ENCODE results near the gene FAM240B.

FAM240B gene
- 0 reads per million in 3 donors for total RNA-seq

- DNase-seq: no peak
- Histone ChIP-seq H3K27me3 (replicated peaks; ENCODE audit: control insufficient read depth, insufficient read depth, low read length, poor library complexity, severe bottlenecking) (no peaks in the 10 kb centered on the region), H3K9me3 (ENCODE audit: control insufficient read depth, low read length) (no peaks in the 10 kb centered on the region), H3K4me3 (ENCODE audit: insufficient read depth, low read depth, low read length, poor library complexity, severe bottlenecking) (no peak within 1 kb of the TSS), H3K36me3 (ENCODE audit: control insufficient read depth, insufficient read depth, low read length) (no peaks in the 10 kb centered on the region), H3K4me1 (ENCODE audit: control insufficient read depth, insufficient read depth, low read length, poor library complexity, severe bottlenecking) (no peaks in the 10 kb centered on the region), H3K27ac (ENCODE audit: insufficient read depth, low read length, poor library complexity, severe bottlenecking) (no peak within 1 kb of the TSS)
Observed at GRCh38 chr9:38720083-38720745, at the start of gene FAM240B. Gene FAM240B, minus strand, starts transcription at chr9:38720133. Its CDS starts 16,134 bp downstream, at chr9:38703999.

GRCh38 chr9:38768351-38768761, 48.4 kb upstream of the FAM240B start:
- no peak for DNase-seq
- H3K4me3 ChIP-seq (ENCODE audit: insufficient read depth, low read depth, low read length, poor library complexity, severe bottlenecking): no peak overlapping the region
- no peaks in the 10 kb centered on the region for H3K27me3 ChIP-seq (replicated peaks; ENCODE audit: control insufficient read depth, insufficient read depth, low read length, poor library complexity, severe bottlenecking)
- no peaks in the 10 kb centered on the region for H3K36me3 ChIP-seq (ENCODE audit: control insufficient read depth, insufficient read depth, low read length)
- no peaks in the 10 kb centered on the region for H3K9me3 ChIP-seq (ENCODE audit: control insufficient read depth, low read length)
- no peak overlapping the region for H3K27ac ChIP-seq (ENCODE audit: insufficient read depth, low read length, poor library complexity, severe bottlenecking)
- no peaks in the 10 kb centered on the region for H3K4me1 ChIP-seq (ENCODE audit: control insufficient read depth, insufficient read depth, low read length, poor library complexity, severe bottlenecking)

- Histone ChIP-seq H3K27me3 (replicated peaks; ENCODE audit: control insufficient read depth, insufficient read depth, low read length, poor library complexity, severe bottlenecking) (no peaks in the 10 kb centered on the region), H3K4me1 (ENCODE audit: control insufficient read depth, insufficient read depth, low read length, poor library complexity, severe bottlenecking) (no peaks in the 10 kb centered on the region), H3K9me3 (ENCODE audit: control insufficient read depth, low read length) (no peaks in the 10 kb centered on the region), H3K4me3 (ENCODE audit: insufficient read depth, low read depth, low read length, poor library complexity, severe bottlenecking) (no peak overlapping the region), H3K36me3 (ENCODE audit: control insufficient read depth, insufficient read depth, low read length) (no peaks in the 10 kb centered on the region), H3K27ac (ENCODE audit: insufficient read depth, low read length, poor library complexity, severe bottlenecking) (no peak overlapping the region)
- no peak for DNase-seq
Observed at GRCh38 chr9:38765101-38765500, 45.2 kb upstream of the FAM240B start.

- no peaks in the 10 kb centered on the region for H3K36me3 ChIP-seq (ENCODE audit: control insufficient read depth, insufficient read depth, low read length)
- H3K4me3 ChIP-seq (ENCODE audit: insufficient read depth, low read depth, low read length, poor library complexity, severe bottlenecking): no peak overlapping the region
- H3K27me3 ChIP-seq (replicated peaks; ENCODE audit: control insufficient read depth, insufficient read depth, low read length, poor library complexity, severe bottlenecking): no peaks in the 10 kb centered on the region
- DNase-seq: no peak
- no peak overlapping the region for H3K27ac ChIP-seq (ENCODE audit: insufficient read depth, low read length, poor library complexity, severe bottlenecking)
- no peaks in the 10 kb centered on the region for H3K9me3 ChIP-seq (ENCODE audit: control insufficient read depth, low read length)
- H3K4me1 ChIP-seq (ENCODE audit: control insufficient read depth, insufficient read depth, low read length, poor library complexity, severe bottlenecking): no peaks in the 10 kb centered on the region
Observed at GRCh38 chr9:38761999-38762398, 42.1 kb upstream of the FAM240B start.

GRCh38 chr9:38761339-38761738, 41.4 kb upstream of the FAM240B start:
- DNase-seq: no peak
- H3K27ac ChIP-seq (ENCODE audit: insufficient read depth, low read length, poor library complexity, severe bottlenecking): no peak overlapping the region
- no peak overlapping the region for H3K4me3 ChIP-seq (ENCODE audit: insufficient read depth, low read depth, low read length, poor library complexity, severe bottlenecking)
- H3K27me3 ChIP-seq (replicated peaks; ENCODE audit: control insufficient read depth, insufficient read depth, low read length, poor library complexity, severe bottlenecking): no peaks in the 10 kb centered on the region
- H3K36me3 ChIP-seq (ENCODE audit: control insufficient read depth, insufficient read depth, low read length): no peaks in the 10 kb centered on the region
- no peaks in the 10 kb centered on the region for H3K4me1 ChIP-seq (ENCODE audit: control insufficient read depth, insufficient read depth, low read length, poor library complexity, severe bottlenecking)
- H3K9me3 ChIP-seq (ENCODE audit: control insufficient read depth, low read length): no peaks in the 10 kb centered on the region

GRCh38 chr9:38756702-38757101, 36.8 kb upstream of the FAM240B start:
- Histone ChIP-seq H3K9me3 (ENCODE audit: control insufficient read depth, low read length) (no peaks in the 10 kb centered on the region), H3K36me3 (ENCODE audit: control insufficient read depth, insufficient read depth, low read length) (no peaks in the 10 kb centered on the region), H3K27me3 (replicated peaks; ENCODE audit: control insufficient read depth, insufficient read depth, low read length, poor library complexity, severe bottlenecking) (no peaks in the 10 kb centered on the region), H3K4me1 (ENCODE audit: control insufficient read depth, insufficient read depth, low read length, poor library complexity, severe bottlenecking) (no peaks in the 10 kb centered on the region), H3K4me3 (ENCODE audit: insufficient read depth, low read depth, low read length, poor library complexity, severe bottlenecking) (no peak overlapping the region), H3K27ac (ENCODE audit: insufficient read depth, low read length, poor library complexity, severe bottlenecking) (no peak overlapping the region)
- DNase-seq: no peak

GRCh38 chr9:38747941-38748340, 28.0 kb upstream of the FAM240B start:
- H3K36me3 ChIP-seq (ENCODE audit: control insufficient read depth, insufficient read depth, low read length): no peaks in the 10 kb centered on the region
- no peak for DNase-seq
- H3K4me3 ChIP-seq (ENCODE audit: insufficient read depth, low read depth, low read length, poor library complexity, severe bottlenecking): no peak overlapping the region
- H3K27me3 ChIP-seq (replicated peaks; ENCODE audit: control insufficient read depth, insufficient read depth, low read length, poor library complexity, severe bottlenecking): no peaks in the 10 kb centered on the region
- no peaks in the 10 kb centered on the region for H3K9me3 ChIP-seq (ENCODE audit: control insufficient read depth, low read length)
- H3K27ac ChIP-seq (ENCODE audit: insufficient read depth, low read length, poor library complexity, severe bottlenecking): no peak overlapping the region
- no peaks in the 10 kb centered on the region for H3K4me1 ChIP-seq (ENCODE audit: control insufficient read depth, insufficient read depth, low read length, poor library complexity, severe bottlenecking)

- Histone ChIP-seq H3K9me3 (ENCODE audit: control insufficient read depth, low read length) (no peaks in the 10 kb centered on the region), H3K4me1 (ENCODE audit: control insufficient read depth, insufficient read depth, low read length, poor library complexity, severe bottlenecking) (no peaks in the 10 kb centered on the region), H3K36me3 (ENCODE audit: control insufficient read depth, insufficient read depth, low read length) (no peaks in the 10 kb centered on the region), H3K27me3 (replicated peaks; ENCODE audit: control insufficient read depth, insufficient read depth, low read length, poor library complexity, severe bottlenecking) (no peaks in the 10 kb centered on the region), H3K27ac (ENCODE audit: insufficient read depth, low read length, poor library complexity, severe bottlenecking) (no peak overlapping the region), H3K4me3 (ENCODE audit: insufficient read depth, low read depth, low read length, poor library complexity, severe bottlenecking) (no peak overlapping the region)
- DNase-seq: no peak
Observed at GRCh38 chr9:38747067-38747466, 27.1 kb upstream of the FAM240B start.

- Histone ChIP-seq H3K4me1 (ENCODE audit: control insufficient read depth, insufficient read depth, low read length, poor library complexity, severe bottlenecking) (no peaks in the 10 kb centered on the region), H3K27me3 (replicated peaks; ENCODE audit: control insufficient read depth, insufficient read depth, low read length, poor library complexity, severe bottlenecking) (no peaks in the 10 kb centered on the region), H3K36me3 (ENCODE audit: control insufficient read depth, insufficient read depth, low read length) (no peaks in the 10 kb centered on the region), H3K4me3 (ENCODE audit: insufficient read depth, low read depth, low read length, poor library complexity, severe bottlenecking) (no peak overlapping the region), H3K27ac (ENCODE audit: insufficient read depth, low read length, poor library complexity, severe bottlenecking) (no peak overlapping the region), H3K9me3 (ENCODE audit: control insufficient read depth, low read length) (no peaks in the 10 kb centered on the region)
- no peak for DNase-seq
Observed at GRCh38 chr9:38746303-38746702, 26.4 kb upstream of the FAM240B start.

GRCh38 chr9:38744484-38744883, 24.6 kb upstream of the FAM240B start:
- Histone ChIP-seq H3K4me3 (ENCODE audit: insufficient read depth, low read depth, low read length, poor library complexity, severe bottlenecking) (no peak overlapping the region), H3K27me3 (replicated peaks; ENCODE audit: control insufficient read depth, insufficient read depth, low read length, poor library complexity, severe bottlenecking) (no peaks in the 10 kb centered on the region), H3K4me1 (ENCODE audit: control insufficient read depth, insufficient read depth, low read length, poor library complexity, severe bottlenecking) (no peaks in the 10 kb centered on the region), H3K27ac (ENCODE audit: insufficient read depth, low read length, poor library complexity, severe bottlenecking) (no peak overlapping the region), H3K9me3 (ENCODE audit: control insufficient read depth, low read length) (no peaks in the 10 kb centered on the region), H3K36me3 (ENCODE audit: control insufficient read depth, insufficient read depth, low read length) (no peaks in the 10 kb centered on the region)
- no peak for DNase-seq
